Suprapubic skin (tissue), 4 donors: ENCODE data around the gene UBAP1L.

ENCODE experiments used
- CTCF ChIP-seq, 2 donors: fragments of 200-600 bp in 1 of 2; fragments of 450-650 bp in 1 of 2; sonication (generic) in 1 of 2; IDR thresholded peaks; one replicate each; pipeline ENCODE4 v1.5.1; 2016 to 2019; ENCODE audit warnings: antibody characterized with exemption in 2 of 2, mild to moderate bottlenecking in 1 of 2, moderate library complexity in 1 of 2
- EP300 ChIP-seq: sonication (generic); formaldehyde crosslinking; IDR thresholded peaks from one replicate; pipeline ENCODE4 v1.6.1; 2017; ENCODE audit warnings: antibody characterized with exemption
- POLR2A ChIP-seq, 2 donors: fragments of 450-650 bp; IDR thresholded peaks; one replicate each; pipeline ENCODE4 v1.6.1; 2017; ENCODE audit warnings: antibody characterized with exemption in 2 of 2, mild to moderate bottlenecking in 2 of 2, moderate library complexity in 2 of 2
- POLR2AphosphoS5 ChIP-seq, 3 donors: sonication (generic); formaldehyde crosslinking; IDR thresholded peaks; one replicate each; pipeline ENCODE4 v1.6.1; 2017; ENCODE audit warnings: antibody characterized with exemption in 3 of 3

GRCh38 chr15:65062726-65063125 is 52.3 kb downstream of the UBAP1L start:
- TF ChIP-seq CTCF (IDR thresholded peaks at IDR 0.05) (no peak), POLR2A (IDR thresholded peaks at IDR 0.05) (no peak), EP300 (no peak), POLR2AphosphoS5 (IDR thresholded peaks at IDR 0.05) (no peak)
